Endometrial microvascular endothelial cells (primary cell): Measurements from ENCODE around the gene BAIAP2. TPM values are rescaled to one million over a fixed set of nuclear protein-coding genes. Genes with fewer than 3 reads are reported as not detected.

Experiments
- in situ Hi-C: cut with HindIII; loops from 2 replicates; pipeline ENCODE4 v1.10.0; 2017; ENCODE audit warnings: low sequenced_read_pairs, low pct_unique_long_range_greater_than_20kb; ENCODE audit errors: inconsistent ontology term
- total RNA-seq: library from RNA; depleted of rRNA; stranded (reverse); fragments of >200 nt; gene quantifications from one replicate; pipeline ENCODE4 v1.2.3, GENCODE V29; 2015; ENCODE audit errors: inconsistent ontology term

The BAIAP2 gene
- total RNA-seq, 1 donor from 2014 or later = 35.4 TPM

DNA sequence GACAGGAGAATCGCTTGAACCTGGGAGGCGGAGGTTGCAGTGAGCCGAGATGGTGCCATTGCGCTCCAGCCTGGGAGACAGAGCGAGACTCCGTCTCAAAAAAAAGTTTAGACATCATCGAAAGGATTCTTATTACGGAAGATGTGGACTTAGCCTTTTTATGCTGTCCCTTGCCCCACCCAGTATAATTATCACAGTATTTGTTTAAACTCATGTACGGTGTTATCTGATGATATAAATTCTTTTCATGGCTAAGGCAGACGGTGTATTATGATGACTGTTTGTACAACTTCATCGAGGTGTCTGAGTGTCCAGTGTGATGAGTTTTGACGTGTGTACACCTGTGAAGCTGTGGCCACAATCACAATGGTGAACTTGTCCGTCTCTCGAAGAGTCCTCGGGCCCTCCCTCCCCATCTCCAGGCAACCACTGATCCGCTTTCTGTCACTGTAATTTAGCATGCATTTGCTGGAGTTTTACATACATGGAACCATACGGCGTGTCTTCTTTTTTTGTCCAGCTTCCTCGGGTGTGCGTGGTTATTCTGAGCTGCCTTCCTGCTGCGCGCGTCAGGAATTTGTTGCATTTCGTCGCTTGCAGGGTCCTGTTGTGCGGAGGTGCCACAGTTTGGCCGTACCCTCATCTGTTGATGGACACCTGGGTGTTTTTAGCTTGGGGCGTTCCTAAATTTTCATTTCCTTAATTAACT is 26.2 kb downstream of the BAIAP2 start:
- in situ Hi-C loops = no loop called here

DNA sequence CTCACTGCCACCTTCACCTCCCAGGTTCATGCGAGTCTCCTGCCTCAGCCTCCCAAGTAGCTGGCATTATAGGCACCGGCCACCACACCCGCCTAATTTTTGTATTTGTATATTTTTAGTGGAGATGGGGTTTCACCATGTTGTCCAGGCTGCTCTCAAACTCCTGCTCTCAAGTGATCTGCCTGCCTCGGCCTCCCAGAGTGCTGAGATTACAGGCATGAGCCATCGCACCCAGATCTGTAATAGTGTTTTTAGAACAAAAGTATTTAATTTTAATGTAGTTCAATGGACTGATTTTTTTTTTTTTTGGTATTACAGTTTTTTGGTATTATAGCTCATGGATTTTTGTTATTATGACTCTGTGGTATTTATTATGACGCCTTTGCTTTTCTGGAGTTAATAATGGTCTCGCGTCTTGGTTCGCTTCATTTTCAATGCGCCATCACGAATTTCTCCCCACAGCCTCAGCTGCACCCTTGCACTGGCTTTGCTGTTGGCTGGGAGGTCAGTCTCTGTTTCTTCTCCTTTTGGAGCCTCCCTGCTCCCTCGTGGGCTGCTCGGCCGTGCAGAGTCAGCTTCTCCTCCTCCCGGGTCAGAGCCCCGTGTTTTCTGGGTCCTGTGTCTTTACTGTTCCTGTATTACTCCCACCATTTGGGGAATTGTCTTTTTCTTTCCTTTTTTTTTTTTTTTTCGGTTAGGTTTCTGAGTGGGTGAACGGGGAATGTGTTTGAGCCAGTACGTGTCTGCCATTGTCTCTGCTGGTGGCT is 27.2 kb downstream of the BAIAP2 start:
- in situ Hi-C loops = no loop called here

DNA sequence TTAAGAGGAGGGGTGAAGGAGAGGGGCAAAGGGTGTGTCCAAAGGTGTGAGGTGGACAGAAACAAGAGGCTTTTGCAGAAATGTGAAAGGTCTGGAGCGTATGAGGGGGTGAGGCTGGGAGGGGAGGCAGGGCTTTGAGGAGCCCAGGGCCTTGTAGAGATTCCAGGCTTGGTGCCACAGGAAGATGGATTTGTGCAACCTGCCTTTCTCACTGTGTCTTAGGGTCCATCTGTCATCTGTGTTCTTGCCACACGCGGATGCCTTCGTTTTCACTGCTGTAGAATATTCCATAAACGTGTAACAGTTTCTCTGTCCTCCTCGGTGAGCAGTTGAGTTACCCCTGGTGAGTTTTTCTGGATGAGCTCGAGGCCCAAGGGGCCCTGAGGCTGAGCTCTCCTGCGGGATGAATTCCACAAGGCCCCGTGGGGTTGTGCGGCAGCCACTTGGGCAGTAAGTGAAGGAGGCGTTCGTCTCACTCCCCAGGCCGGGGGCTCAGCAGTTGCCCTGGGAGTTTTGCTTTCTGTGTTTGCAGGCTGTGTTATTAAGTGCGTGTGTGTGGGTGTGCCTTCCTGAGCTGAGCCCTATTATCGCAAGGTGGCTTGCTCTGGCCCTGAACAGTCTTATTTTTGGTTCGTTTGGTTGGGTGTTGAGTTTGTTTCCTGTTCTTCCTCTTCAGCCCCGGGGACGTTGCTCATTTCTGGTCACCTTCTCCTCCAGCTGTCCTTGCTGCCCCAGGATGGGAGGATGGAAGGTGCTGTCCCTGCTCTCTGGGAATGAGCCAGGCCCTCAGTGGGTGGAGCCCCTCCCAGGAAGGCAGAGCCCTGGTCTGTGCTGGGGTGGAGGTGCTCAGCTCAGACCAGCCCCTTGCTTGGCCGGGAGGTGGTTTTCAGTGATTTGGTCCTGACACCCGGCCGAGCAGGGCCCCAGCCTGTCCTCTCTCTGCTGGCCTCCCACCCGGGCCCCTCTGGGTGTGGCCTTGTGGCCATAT is 28.4 kb downstream of the BAIAP2 start:
- in situ Hi-C loops = no loop called here

DNA sequence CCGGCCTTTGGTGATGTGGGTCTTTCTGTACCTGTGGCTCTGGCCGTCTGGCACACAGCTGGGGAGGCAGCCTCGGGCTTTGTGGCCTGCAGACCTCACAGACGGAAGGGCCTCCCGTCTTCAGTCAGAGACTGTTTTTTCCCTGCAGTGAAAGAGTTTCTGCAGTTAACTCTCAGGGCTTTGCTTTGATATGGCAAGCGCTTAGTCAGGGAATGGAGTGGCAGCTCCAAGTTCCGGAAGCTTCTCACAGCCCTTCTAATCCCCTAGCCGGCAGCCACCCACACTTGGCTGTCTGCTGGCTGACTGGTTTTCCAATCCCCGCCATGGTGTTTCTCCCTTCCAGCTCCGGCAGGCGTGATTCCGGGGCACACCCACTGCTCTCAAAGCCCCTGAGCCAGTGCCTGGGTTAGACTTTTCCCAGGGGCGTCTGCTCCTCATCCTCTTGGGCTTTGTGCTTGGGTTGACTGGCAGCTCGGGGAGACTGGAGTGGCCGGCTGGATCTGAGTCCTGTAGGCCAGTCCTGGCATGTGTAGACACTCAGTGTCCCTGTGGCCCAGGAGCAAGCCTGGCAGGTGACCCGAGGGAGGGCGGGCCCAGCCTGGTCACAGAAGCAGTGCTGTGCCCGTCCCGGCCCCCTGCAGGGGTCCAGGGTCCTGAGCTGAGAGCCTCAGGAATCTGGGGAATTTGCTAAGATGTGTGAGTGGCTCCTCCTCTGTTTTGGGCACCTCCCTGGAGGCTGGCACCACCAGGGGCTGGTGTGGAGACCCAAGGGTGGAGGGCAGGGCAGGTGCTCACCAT is 29.9 kb downstream of the BAIAP2 start:
- in situ Hi-C loops = no loop called here

DNA sequence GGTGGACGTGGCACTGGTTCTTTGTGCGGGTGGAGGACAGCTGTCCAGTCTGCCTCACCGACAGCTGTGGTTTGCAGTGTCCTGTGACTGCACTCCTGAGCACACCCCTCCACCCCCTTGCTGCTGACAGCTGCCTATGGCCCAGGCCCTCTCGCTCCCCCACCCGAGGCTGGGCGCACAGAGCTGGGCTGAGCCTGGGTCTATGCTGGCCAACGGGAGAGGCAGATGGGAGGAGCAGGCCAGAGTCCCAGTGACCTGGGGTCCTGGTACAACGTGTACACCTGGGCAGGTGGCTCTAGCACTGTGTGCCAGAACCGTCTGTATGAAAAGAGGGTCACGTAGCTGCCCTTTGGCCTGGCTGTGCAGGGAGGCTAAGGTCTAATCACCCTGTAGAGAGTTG is 30.5 kb downstream of the BAIAP2 start:
- in situ Hi-C loops = no loop called here

DNA sequence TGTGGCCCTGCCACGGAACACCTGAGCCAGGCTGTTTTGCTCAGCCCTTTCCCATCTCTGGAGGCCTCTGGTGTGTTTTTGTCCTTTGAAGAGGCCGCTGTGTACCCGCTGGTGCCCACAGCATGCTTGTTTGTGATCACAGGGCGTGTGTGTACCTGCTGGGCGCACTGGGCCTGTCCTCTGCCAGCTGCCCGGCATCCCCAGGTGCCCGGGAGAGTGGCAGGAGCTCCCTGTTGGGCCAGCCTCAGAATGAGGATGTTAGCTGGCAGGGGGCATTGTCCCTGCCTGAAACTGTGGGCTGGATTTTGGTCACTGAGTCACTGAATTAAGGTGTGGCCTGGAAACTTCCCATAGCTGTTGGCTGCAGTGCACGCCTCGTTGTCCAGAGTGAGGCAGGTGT is 31.1 kb downstream of the BAIAP2 start:
- in situ Hi-C loops = no loop called here

DNA sequence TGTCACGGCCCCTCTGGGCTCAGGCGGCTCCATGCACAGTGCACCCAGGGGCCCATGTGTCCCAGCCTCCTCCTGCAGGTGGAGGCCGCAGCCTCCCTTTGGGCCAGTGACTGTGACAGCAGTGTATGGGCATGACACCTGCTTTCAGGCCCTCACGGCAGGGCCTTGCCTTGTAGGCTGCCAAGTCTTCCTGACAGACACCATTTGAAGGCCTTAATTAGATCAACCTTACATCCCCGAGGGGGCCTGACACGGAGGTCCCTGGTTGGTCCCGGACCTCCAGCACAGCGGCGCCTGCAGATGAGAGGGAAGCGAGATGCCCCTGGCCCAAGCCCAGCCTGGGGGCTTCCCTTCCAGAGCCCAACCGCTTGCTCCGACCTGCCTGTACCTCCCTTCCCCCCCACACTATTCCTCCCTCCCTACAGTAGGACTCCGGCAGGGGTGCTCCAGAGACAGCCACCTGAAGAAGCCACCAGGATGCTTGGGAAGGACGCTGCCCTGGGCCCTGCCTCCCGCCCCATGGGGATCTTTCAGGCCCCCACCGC is 31.9 kb downstream of the BAIAP2 start:
- in situ Hi-C loops = no loop called here

DNA sequence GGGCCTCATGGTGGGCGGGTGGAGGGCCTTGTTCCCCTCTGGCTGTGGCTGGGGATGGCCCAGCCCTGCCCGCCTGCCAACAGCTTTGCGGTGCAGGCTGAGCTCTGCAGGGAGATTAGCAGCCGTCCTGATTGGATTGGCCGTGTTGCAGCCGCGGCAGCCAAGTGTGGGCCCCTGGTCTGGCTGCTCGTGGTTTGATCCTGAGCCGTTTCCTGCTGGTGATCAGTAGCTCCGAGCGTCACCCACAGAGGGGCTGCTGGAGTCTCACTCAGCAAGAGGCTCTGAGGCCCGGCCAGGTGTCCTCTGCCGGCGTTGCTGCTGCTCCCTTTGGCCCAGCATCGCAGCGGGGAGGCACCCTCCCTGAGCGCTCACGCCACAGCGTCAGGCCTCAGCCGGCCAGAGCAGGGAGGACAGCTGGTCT is 32.5 kb downstream of the BAIAP2 start:
- in situ Hi-C loops = no loop called here

DNA sequence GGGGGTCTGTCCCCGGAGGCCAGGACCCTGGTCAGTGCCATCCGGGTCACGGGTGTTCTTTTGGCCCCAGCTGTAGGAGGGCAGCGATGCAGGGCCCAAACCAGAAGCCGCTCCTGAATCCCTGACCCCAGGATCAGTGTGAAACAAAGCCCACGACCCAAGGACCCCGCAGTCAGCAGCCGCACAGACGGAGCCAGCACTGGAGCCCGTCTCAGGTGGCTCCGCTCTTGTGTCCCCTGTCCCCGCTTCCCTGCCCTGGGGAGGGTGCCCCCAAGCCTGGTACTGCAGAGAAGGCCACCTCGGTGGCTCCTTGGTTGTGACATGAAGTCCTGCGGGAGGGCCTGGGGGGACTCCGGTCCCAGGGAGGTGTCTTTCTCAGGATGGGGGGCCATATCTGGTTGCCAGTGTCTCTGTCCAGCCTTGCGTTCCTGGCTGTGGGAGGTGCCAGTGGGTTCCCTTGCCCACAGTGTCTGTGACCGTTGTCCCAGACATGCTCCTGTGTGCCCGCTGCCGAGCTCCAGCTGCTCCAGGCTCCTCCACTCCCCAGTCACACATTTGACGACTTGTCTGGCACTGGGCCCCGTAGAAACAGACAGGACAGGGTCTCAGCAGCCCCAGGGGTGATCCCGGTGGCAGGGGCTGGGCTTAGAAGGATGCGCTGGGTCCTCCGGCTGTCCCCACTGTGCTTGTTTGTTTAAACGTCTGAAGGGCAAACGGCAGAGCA is 33.6 kb downstream of the BAIAP2 start:
- in situ Hi-C loops = no loop called here

DNA sequence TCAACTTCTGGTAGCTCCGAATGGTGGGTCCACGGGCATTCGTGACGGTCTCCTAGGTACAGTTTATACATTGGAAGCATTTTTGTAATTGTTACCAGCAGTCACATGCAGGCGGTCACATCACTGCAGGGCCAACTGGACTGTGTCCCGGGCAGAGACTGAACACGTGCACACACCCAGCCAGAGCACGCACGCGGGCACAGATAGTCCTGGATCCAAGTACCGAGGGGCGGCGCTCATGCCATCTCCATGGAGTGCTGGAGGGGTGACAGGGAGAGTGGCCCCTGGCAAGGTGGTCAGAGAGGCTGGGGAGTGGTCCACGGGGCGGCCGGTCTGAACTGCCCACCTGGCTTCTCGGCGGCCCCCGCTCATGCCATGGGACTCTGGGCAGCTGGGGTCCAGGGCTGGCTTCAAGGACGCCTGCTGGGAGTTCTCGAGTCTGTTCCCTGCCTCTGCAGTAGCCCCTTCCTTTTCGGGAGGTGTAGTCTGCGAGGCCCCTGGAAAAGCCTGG is 34.2 kb downstream of the BAIAP2 start:
- in situ Hi-C loops = no loop called here

DNA sequence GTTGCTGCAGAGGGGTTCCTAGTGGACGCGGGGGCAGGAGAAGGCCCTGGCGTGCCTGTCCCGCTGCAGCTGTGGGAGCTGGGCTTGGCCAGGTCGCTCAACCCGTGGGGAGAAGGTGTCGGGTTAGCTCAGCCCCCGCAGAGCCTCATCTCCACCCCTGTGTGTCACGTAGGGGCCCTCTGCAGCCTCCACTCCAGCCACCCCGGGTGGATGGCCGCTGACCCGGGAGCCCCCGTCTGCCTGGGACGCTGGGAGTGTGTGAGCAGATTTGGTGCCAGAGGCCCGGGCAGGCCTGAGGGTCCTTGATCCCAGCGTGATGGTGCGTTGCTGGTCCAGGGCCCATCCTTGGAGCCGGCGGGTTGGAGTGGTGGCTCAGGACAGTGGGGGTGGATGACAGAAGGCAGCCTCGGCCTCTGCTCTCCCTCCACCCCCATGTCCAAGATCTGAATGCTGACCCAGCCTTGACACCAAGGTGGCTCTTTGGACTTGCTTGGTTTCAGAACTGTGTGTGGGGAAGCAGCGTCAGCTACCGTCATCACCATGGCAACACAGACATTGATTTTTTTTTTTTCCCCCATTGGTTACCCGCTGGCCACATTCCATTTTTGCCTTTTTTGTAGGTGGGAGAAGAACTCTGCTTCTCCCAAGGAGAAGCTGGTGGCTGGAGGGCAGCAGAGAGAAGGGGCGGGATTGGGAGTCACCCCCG is 35.7 kb downstream of the BAIAP2 start:
- in situ Hi-C loops = no loop called here

DNA sequence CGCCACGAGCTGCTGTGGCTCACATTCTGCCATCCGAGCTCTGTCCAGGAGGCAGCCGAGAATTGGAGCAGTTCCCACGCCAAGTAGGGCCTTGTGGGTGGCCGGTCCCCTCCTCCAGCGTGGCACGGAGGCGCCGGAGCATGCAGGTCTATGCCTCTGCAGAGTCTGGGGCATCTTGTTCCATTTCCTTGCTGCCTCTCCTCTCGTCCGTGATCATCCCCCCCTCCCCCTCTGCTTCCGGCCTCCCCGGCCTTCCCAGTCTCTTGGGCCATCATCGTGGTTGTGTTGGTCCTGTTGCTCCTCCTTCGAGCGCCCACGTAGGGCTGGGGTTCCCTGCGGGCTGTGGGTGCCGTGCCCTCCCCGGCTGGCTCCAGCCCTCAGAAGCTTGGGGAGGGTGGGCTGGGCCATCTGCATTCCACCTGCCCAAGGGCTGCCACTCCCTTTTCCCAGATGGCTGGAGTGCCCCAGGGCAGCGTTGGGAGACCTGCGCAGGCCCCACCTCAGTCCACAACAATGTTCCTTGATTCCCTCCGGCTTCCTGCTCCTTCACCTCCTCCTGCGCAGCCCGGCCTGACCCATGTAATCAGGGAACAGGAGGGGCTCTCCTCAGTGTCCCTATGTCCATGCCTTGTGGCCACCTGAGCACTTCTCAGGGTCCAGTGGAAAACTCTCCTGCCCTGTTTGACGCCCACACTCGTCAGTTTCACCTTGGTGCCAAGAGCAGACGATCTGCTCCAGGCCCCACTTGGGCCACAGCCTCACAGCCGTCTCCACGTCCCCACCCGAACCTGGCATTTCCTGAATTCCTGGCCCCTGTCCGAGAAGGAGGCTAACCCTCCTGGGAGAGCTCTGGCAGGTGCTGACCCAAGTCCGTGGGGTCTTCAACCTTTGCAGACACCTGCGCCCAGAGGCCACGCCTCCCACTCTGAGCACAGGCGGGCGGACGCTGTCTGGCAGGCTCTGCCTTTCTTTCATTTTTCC is 37.1 kb downstream of the BAIAP2 start:
- in situ Hi-C loops = no loop called here

DNA sequence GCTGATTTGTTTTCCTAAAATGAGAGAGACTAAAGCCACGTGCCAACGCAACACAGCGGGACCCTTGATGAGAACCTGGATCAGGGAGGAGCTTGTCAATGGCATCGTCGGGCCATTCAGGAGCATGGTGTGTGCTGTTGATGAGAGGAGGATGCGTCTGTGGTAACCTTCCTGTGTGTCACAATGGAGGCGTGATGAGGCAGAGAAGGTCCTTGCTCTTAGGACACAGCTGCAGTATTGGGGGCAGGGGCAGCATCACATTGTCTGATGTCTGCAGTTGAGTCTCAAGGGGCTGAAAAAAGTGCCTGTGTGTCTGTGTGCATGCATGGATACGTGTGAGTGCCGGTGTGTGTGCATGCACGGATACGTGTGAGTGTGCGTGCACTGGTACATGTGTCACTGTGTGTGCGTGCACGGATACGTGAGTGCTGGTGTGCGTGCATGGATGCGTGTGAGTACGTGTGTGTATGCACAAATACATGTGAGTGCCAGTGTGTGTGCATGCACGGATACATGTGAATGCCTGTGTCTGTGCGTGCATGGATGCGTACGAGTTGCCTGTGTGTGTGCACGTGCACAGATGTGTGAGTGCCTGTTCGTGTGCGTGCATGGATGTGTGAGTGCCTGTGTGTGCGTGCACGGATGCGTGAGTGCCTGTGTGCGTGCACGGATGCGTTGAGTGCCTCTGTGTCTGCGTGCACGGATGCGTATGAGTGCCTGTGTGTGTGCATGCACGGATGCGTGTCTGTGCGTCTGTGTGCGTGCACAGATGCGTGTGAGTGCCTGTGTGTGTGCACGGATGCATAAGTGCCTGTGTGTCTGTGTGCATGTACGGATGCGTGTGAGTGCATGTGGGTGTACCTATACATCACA is 39.3 kb downstream of the BAIAP2 start:
- in situ Hi-C loops = no loop called here

DNA sequence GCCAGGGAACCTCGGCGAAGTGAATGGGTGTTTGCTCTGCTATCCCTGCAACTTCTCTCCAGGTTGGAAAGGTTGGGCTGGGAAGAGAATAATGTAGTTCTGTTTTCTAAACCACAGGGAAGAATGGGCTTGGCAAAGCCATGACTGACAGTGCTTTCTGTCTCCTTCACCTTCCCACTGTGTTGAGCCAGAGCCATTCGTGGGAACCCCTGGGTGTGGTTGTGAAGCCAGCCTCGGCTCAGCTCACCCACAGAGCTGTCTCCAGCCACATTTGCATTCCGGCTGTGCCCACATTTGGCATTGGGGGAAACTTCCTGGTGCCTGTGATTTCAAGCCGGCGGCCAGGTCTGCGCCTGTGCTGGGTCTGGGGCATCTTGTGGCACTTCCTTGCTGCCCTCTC is 39.9 kb downstream of the BAIAP2 start:
- in situ Hi-C loops = no loop called here

DNA sequence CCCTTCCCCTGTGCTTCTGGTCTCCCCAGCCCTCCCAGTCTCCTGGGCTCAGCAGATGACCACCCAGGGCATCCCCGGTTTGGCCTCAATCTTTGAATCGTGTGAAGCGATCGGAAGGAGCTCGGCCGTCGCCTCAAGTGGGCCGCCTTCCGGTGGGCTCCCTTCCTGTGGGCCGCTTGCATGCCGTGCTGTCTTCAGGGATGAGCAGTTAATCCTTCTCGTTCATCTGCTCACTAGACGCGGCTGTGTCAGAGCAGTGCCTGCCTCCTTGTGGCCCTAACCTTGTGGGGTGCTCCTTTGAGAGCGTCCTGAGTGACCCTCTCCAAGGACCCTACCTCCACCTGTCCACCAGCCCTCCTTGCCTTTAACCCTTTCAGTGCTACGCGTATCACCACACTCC is 40.4 kb downstream of the BAIAP2 start:
- in situ Hi-C loops = no loop called here
